Right atrium auricular region (tissue), 2 donors: ENCODE measurements around the gene MEIS3. TPM values are rescaled to one million over a fixed set of nuclear protein-coding genes. Genes with fewer than 3 reads are reported as not detected.
"Not testable (repeated sequence)": the region's sequence is repeated elsewhere in the genome, so short reads cannot be mapped to it uniquely, and the experiment has no call there.

Experiments used
- DNase-seq: peaks from one replicate; pipeline ENCODE4 v3.0.0-alpha.2; 2019; ENCODE audit warnings: low spot score
- H3K27ac ChIP-seq, 2 donors: fragments of 200-600 bp; sonication (generic); 1 replicate in 1 of 2; 2 replicates in 1 of 2; pipeline ENCODE4 v1.5.1; 2016 to 2019
- H3K27me3 ChIP-seq, 2 donors: fragments of 200-600 bp; sonication (generic); one replicate each; pipeline versions ENCODE4 v1.5.1 to v1.6.0; 2017 to 2019
- H3K36me3 ChIP-seq: fragments of 200-600 bp; sonication (generic); one replicate; pipeline ENCODE4 v1.5.1; 2016
- H3K4me1 ChIP-seq, 2 donors: fragments of 200-600 bp; sonication (generic); one replicate each; pipeline versions ENCODE4 v1.5.1 to v1.6.0; 2017 to 2019
- H3K4me3 ChIP-seq, 2 donors: fragments of 200-600 bp; sonication (generic); 1 replicate in 1 of 2; 2 replicates in 1 of 2; pipeline ENCODE4 v1.5.1; 2017 to 2019; ENCODE audit warnings: mild to moderate bottlenecking in 1 of 2, moderate library complexity in 1 of 2
- H3K9me3 ChIP-seq, 2 donors: fragments of 200-600 bp; sonication (generic); one replicate each; pipeline ENCODE4 v1.5.1; 2019
- total RNA-seq, 2 donors: library from RNA; depleted of rRNA; stranded (reverse); fragments of >200 nt; gene quantifications; one replicate each; pipeline ENCODE4 v1.1.0, GENCODE V29; 2016
- TF ChIP-seq, protein P1 (sequence below), 2 donors: fragments of 200-600 bp; sonication (generic); IDR thresholded peaks; one replicate each; pipeline ENCODE4 v1.5.1; 2019; ENCODE audit warnings: antibody characterized with exemption in 2 of 2

MEIS3 gene
- total RNA-seq, 2 donors from 2014 or later: 6.3 to 9.2 TPM

DNA sequence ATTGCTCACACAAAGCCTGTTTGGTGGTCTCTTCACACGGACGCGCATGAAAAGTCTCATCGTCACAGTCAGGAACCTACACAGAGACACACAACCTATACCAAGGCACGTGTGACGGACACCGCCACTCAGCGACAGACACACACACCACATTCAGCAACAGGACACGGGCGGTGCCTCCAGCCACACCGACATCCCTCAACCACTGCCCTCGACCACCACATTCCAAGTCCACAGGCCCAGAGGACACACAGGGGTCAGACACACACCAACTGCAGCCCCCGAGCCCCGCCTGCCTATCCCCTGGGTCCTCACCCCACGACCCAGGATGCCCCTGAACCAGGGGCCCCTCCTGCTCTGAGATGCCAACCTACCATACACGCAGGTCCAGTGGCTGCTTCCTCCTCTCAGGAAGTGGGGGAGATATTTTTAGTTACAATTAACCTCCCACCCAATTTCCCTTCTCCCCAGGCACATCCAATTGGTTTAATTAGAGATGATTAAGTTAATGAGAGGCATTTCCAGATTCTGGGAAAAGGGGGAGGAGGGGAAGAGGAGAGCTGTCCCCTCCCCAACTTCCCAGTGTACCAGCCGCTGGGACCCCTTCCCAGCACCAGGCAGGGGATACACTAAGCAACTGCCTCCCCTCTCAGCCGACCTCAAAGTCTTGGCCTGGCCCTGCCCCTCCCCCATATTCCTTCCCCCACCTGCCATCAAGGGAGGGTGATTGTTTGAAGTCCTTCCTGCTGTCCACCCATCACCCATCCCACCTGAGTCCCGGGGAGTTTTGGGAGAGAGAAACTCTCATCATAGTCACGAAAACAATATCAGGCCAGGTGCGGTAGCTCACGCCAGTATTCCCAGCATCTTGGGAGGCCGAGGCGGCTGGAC lies 20.4 kb downstream of the MEIS3 start:
- Histone ChIP-seq H3K36me3 (no peaks in the 10 kb centered on the region), H3K4me1 (no peaks in the 10 kb centered on the region), H3K4me3 (no peak overlapping the region), H3K27ac (no peak overlapping the region), H3K9me3 (no peaks in the 10 kb centered on the region), H3K27me3 (no peaks in the 10 kb centered on the region)
- TF ChIP-seq, protein P1, sequence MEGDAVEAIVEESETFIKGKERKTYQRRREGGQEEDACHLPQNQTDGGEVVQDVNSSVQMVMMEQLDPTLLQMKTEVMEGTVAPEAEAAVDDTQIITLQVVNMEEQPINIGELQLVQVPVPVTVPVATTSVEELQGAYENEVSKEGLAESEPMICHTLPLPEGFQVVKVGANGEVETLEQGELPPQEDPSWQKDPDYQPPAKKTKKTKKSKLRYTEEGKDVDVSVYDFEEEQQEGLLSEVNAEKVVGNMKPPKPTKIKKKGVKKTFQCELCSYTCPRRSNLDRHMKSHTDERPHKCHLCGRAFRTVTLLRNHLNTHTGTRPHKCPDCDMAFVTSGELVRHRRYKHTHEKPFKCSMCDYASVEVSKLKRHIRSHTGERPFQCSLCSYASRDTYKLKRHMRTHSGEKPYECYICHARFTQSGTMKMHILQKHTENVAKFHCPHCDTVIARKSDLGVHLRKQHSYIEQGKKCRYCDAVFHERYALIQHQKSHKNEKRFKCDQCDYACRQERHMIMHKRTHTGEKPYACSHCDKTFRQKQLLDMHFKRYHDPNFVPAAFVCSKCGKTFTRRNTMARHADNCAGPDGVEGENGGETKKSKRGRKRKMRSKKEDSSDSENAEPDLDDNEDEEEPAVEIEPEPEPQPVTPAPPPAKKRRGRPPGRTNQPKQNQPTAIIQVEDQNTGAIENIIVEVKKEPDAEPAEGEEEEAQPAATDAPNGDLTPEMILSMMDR (IDR thresholded peaks at IDR 0.05): no peak
- DNase-seq: no peak

DNA sequence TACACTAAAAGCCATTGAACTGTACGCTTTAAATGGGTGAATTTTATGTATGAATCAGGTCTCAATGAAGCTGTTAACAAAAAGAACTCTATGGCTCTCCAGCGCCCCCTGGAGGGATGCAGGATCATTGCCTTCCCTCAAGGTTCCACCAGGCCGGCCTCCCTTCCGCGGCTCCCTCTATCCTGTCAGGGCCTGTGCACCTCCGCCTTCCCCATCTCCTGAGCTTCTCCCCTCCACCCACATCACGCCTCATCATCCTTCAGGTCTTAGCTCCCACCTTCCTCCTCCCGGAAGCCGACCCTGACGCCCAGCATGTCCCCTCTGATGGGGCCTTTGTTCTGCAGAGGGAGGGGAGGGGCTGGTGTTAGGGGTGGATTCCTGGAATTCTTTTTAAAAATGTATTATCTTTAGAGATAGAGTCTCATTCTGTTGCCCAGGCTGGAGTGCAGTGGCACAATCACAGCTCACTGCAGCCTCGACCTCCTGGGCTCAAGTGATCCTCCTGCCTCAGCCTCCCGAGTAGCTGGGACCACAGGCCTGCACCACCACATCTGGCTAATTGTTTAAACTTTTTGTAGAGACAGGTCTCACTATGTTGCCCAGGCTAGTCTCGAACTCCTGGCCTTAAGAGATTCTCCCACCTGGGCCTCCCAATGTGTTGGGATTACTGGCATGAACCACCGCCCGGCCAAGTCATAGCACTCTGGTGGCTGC lies 27.7 kb downstream of the MEIS3 start:
- DNase-seq: peak; percentile 68
- no peaks in the 10 kb centered on the region for H3K4me1 ChIP-seq
- H3K9me3 ChIP-seq: no peaks in the 10 kb centered on the region
- H3K4me3 ChIP-seq: no peak overlapping the region
- no peaks in the 10 kb centered on the region for H3K36me3 ChIP-seq
- TF ChIP-seq, protein P1 (IDR thresholded peaks at IDR 0.05): peak; percentile 83 to 91
- no peak overlapping the region for H3K27ac ChIP-seq
- no peaks in the 10 kb centered on the region for H3K27me3 ChIP-seq

DNA sequence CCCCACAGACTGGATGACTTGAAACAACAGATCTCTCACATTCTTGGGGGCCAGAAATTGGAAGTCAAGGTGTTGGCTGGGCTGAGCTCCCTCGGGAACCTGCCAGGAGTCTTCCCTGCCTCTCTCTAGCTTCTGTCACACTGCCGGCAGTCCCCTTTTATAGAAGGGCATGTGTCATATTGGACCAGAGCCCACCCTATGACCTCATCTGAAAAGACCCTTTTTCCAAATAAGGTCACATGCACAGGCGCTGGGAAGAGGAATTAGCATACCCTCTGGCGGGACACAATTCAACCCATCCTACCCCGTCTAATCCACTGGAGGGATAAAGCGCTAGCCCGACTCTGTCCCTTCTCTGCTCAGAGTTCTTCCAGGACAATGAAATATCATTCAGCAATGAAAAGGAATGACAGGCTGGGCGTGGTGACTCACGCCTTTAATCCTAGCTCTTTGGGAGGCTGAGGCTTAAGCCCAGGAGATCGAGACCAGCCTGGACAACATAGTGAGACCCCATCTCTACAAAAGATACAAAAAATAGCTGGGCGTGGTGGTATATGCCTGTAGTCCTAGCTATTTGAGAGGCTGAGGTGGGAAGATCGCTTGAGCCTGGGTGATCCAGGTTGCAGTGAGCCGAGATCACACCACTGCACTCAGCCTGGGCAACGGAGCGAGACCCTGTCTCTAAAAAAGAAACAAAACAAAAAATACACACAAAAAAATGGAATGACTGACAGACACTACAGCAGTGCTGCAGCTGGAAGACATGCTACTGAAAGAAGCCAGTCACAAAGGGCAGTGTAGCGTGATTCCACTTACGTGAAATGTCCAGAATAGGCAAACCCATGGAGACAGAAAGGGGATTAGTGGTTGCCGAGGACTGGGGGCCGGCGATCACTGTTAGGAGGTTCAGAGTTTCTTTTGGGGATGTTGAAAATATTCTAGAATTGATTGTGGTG lies 28.5 kb downstream of the MEIS3 start:
- Histone ChIP-seq H3K27ac (no peak overlapping the region), H3K36me3 (no peaks in the 10 kb centered on the region), H3K9me3 (no peaks in the 10 kb centered on the region), H3K4me3 (no peak overlapping the region), H3K4me1 (no peaks in the 10 kb centered on the region), H3K27me3 (no peaks in the 10 kb centered on the region)
- no peak for DNase-seq
- TF ChIP-seq, protein P1 (IDR thresholded peaks at IDR 0.05): no peak

DNA sequence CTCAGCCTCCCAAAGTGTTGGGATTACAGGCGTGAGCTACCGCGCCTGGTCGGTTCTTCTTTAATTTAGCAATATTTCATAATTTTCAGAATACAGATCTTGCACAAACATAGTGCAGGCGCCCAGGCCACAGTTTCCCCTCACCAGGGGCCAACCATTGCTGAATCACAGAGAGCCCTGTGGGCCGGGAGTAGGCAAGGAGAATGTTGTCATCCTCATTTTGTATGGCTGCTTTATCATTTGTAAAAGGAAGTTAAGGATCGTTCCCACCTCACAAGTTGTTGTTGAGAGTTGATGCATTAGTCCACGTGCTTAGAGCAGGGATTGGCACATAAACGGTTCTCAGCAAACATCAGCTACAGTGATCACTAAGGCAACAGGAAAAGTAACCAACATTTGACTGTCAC lies 30.2 kb downstream of the MEIS3 start:
- no peaks in the 10 kb centered on the region for H3K4me1 ChIP-seq
- DNase-seq: peak; percentile 71
- H3K4me3 ChIP-seq: no peak overlapping the region
- H3K36me3 ChIP-seq: no peaks in the 10 kb centered on the region
- no peaks in the 10 kb centered on the region for H3K27me3 ChIP-seq
- no peaks in the 10 kb centered on the region for H3K9me3 ChIP-seq
- H3K27ac ChIP-seq: no peak overlapping the region
- TF ChIP-seq, protein P1 (IDR thresholded peaks at IDR 0.05): no peak

DNA sequence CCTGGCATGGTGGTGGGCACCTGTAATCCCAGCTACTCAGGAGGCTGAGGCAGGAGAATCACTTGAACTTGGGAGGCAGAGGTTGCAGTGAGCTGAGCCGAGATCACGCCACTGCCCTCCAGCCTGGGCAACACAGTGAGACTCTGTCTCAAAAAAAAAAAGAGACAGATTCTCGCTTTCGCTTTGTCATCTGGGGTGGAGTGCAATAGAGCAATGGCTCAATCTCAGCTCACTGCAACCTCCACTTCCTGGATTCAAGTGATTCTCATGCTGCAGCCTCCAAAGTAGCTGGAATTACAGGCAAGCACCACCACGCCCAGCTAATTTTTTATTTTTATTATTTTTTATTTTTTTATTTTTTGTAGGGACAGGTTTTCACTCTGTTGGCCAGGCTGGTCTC lies 30.6 kb downstream of the MEIS3 start:
- H3K4me3 ChIP-seq, DNase-seq, H3K9me3 ChIP-seq, H3K27me3 ChIP-seq, H3K36me3 ChIP-seq, H3K27ac ChIP-seq, H3K4me1 ChIP-seq: not testable (repeated sequence)

DNA sequence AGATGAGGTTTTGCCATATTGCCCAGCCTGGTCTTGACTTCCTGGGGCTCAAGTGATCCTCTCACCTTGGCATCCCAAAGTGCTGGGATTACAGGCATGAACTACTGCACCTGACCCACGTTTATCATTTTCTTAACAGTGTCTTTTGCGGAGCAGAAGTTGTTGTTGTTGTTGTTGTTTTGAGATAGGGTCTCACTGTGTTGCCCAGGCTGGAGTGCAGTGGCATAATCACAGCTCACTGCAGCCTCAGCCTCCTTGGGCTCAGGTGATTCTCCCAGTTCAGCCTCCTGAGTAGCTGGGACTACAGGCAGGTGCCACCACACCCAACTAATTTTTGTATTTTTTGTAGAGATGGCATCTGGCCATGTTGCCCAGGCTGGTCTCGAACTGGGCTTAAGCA lies 31.7 kb downstream of the MEIS3 start:
- H3K27ac ChIP-seq: not testable (repeated sequence)

DNA sequence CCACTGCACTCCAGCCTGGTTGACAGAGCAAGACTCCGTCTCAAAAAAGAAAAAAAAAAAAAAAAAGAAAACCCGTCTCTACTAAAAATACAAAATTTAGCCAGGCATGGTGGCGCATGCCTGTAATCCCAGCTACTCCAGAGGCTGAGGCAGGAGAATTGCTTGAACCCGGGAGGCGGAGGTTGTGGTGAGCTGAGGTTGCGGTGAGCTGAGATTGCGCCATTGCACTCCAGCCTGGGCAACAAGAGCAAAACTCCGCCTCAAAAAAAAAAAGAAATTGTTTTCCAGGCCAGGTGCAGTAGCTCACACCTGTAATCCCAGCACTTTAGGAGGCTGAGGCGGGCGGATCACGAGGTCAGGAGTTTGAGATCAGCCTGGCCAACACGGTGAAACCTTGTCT lies 32.7 kb downstream of the MEIS3 start:
- not testable (repeated sequence) for H3K27ac ChIP-seq, H3K9me3 ChIP-seq, H3K27me3 ChIP-seq, H3K4me1 ChIP-seq, H3K36me3 ChIP-seq, DNase-seq, H3K4me3 ChIP-seq

More for the DNA sequence above, 31.7 kb downstream of the MEIS3 start:
- H3K4me1 ChIP-seq, H3K27me3 ChIP-seq, H3K36me3 ChIP-seq, H3K4me3 ChIP-seq, H3K9me3 ChIP-seq, DNase-seq: not testable (repeated sequence)

DNA sequence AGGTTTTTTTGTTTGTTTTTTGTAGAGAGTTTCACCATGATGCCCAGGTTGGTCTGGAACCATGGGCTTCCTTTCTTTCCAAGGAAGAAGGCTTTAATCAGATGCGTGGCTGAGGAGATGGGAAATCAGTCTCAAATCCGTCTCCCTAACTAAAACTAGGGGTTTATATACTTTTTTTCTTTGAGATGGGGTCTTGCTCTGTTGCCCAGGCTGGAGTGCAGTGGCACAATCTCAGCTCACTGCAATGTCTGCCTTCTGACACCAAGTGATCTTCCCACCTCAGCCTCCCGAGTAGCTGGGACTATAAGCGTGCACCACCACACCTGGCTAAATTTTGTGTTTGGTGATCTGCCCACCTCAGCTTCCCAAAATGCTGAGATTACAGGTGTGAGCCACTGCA lies 34.8 kb downstream of the MEIS3 start:
- not testable (repeated sequence) for H3K4me3 ChIP-seq

DNA sequence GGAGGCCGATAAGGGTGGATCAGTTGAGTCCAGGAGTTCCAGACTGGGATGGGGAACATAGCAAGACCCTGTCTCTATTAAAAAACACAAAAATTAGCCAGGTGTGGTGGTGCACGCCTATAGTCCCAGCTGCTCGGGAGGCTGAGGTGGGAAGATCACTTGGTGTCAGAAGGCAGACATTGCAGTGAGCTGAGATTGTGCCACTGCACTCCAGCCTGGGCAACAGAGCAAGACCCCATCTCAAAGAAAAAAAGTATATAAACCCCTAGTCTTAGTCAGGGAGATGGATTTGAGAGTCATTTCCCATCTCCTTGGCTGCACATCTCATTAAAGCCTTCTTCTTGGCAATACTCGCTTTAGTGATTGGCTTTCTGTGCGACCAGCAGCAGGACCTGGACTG lies 35.4 kb downstream of the MEIS3 start:
- DNase-seq, H3K27ac ChIP-seq: not testable (repeated sequence)

More for the DNA sequence above, 34.8 kb downstream of the MEIS3 start:
- H3K27ac ChIP-seq, H3K27me3 ChIP-seq, H3K4me1 ChIP-seq, H3K9me3 ChIP-seq, DNase-seq: not testable (repeated sequence)
- peaks cover 30% of the 10 kb centered on the region for H3K36me3 ChIP-seq

More for the DNA sequence above, 35.4 kb downstream of the MEIS3 start:
- H3K9me3 ChIP-seq, H3K4me1 ChIP-seq, H3K4me3 ChIP-seq, H3K27me3 ChIP-seq: not testable (repeated sequence)
- H3K36me3 ChIP-seq: peaks cover 31% of the 10 kb centered on the region
